ENCODE data around the gene LDOC1. TPM values are rescaled to one million over a fixed set of nuclear protein-coding genes. Genes with fewer than 3 reads are reported as not detected.

Gene LDOC1
- 6.8 and 10.1 TPM in 2 replicates for total RNA-seq

DNA sequence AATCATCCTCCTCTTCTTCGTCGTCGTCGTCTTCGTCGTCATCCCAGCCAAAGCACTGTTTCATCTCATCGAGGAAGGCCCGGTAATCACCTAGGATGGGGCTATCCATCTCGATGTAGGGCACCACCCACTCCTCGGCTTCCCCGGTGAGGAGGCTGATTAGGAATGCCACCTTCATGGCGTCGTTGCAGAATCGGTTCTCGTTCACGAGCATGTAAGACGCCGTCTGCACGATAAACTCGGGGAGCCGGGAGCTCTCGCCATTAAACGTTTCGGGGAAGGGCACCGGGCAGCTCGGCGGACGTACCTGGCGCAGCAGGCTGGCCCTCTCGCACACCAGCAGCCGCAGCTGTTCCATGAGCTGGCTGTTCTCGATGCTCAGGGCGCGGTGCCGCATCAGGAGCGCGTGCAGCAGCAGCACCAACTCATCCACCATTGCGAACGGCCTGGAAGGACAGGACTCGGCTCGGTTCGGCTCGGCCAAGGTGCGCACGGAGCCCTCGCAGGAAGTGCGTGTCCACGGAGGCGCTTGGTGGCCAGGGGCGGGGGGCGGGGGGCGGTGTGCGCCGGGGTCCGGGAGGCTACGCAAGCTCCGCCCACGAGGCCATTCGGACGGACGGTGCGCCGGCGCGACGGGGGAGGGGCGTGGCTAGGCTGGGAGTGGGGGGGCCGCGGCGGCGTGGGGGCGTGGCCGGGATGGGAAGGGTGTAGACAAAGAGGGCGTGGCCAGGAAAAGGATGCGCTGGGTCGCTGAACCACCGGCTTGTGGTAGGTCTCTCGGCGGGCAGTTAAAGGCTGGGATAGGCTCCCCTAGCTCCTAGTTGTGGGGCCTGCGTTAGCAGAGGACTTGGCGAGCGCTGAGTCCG, at the start of gene LDOC1:
Gene LDOC1, minus strand, starts transcription at position 544 of the 866 bp plus-strand sequence. Its CDS starts 108 bp downstream, at position 436.

Other genes starting within 250 kb of the LDOC1 start
- not detected in 2 replicates for gene SPANXB1, start 174.5 kb downstream of the LDOC1 start, total RNA-seq
- not detected in 2 replicates for gene SPANXC, start 65.4 kb upstream of the LDOC1 start, total RNA-seq